Sciatic nerve (tissue), 2 donors: ENCODE measurements around the gene HOXD12. TPM values are rescaled to one million over a fixed set of nuclear protein-coding genes. Genes with fewer than 3 reads are reported as not detected.

Source experiments
- ATAC-seq: fragments of 200-7000 bp; cut with Tn5 transposase; one replicate; pipeline ENCODE4 v1.9.1; 2020; ENCODE audit warnings: mild to moderate bottlenecking, moderate library complexity
- DNase-seq: peaks from one replicate; pipeline ENCODE4 v3.0.0-alpha.2; 2020; ENCODE audit warnings: low spot score
- intact Hi-C: fragments of 100-400 bp; cut with DNase I; formaldehyde crosslinking; loops from one replicate; pipeline ENCODE4 v1.14.2; 2022
- total RNA-seq: library from RNA; stranded (reverse); fragmentation: NEBNext Ultra II Directional; extraction: Animal tissue kit (Norgen Biotek cat#: 25700); gene quantifications from one replicate; pipeline ENCODE4 v1.2.1, GENCODE V29; 2021
- donor health status: DM: no; HTN: no; CAD: no.
- donor health status: DM: no; HTN: no; CAD: no.

Gene HOXD12
- total RNA-seq, 1 donor from 2014 or later = not detected

DNA sequence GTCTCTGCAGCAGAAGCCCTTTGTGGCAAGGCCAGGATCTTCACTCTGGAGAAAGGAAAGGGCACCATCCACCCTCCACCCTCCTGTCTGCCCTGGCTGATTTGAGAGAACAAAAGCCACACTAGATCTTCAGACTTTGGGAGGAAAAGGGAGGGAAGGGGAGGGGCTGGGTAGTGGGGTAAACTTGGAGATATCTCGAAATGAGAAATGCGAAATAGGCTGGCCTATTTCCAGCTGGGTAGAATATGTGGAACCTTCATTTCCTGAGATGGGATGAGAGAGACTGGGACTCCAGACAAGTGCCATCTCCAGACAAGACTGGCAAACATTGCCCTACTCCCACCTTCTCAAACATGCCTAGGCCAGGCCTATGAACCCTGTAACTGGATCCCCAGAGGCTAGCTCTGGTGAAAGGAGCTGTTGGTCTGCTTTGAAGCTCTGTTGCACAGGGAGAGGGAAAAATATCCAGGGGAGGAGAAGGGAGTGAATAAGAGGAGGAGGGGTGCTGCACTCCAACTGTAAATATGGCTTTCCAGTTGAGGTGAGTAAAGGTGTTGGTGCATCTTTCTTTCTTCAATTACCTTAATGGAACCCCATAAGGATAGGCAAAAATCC, 1.7 kb downstream of the HOXD12 start:
- intact Hi-C loops = no loop called here
- DNase-seq (no peak), ATAC-seq (no peak)

DNA sequence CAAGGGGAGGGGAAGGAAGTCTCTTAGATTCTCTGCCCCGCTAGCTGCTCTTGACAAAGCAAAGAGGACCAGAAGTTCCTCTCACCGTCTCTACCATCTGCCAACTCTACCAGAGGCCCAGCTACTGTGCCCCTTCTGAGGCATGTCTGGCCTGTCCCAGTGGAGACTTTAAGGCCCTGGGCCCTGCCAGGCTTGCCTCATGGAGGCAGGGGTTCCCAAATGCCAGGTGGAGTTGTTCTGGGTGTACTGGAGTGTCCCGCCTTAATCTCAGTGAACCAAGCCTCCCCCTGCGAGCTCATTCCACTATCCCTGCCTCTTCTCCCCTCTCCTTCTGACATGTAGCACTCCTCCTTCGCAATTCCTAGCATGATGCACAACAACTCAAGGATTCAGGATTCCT, 2.2 kb downstream of the HOXD12 start:
- no peak for ATAC-seq
- intact Hi-C loops = no loop called here
- DNase-seq = no peak

DNA sequence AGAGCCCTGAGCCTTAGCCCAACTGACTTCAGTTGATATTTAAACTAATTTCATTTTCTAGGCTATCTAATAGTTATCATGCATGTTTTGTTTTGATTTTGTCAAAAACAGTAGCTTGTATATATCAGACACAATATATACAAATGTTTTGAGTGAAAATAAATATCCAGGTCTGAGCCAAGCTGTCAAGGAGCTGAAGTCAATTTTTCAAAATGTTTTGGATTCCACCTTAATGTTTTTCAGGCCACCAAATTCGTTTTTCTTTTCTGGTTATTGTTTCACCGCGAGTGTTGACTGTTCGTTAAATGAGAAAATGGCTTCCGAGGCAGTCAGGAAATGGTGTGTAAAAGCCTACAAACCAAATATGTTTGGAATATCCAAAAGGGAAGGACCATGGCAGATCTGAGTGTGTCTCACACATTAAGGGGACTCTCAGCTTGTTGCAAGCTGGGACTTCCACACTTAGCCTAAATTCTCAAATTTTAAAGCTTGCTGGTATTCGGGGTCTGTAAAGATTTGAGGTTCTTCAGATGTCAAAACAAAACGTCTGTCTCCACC, 2.8 kb downstream of the HOXD12 start:
- no peak for DNase-seq
- no peak for ATAC-seq
- intact Hi-C loops = no loop called here

DNA sequence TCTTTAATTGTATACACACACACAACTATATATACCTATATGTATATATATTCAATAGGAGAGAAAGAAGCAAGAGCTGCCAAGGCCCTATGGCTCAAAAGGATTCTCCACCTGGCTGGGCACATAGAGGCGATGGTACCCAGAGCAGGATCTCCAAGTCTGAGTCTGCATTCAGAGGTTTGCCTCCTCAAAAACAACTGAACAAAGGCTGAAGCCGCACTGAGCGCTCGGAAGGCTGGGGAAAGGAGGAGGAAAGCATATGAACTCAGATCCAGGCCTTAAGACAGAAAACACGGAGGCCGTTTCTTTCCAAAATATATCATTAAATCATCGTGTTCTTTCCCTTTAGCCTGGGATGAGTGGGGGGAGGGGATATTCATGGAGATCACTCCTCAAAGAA, 3.6 kb downstream of the HOXD12 start:
- ATAC-seq (no peak), DNase-seq (no peak)
- intact Hi-C loops = no loop called here

DNA sequence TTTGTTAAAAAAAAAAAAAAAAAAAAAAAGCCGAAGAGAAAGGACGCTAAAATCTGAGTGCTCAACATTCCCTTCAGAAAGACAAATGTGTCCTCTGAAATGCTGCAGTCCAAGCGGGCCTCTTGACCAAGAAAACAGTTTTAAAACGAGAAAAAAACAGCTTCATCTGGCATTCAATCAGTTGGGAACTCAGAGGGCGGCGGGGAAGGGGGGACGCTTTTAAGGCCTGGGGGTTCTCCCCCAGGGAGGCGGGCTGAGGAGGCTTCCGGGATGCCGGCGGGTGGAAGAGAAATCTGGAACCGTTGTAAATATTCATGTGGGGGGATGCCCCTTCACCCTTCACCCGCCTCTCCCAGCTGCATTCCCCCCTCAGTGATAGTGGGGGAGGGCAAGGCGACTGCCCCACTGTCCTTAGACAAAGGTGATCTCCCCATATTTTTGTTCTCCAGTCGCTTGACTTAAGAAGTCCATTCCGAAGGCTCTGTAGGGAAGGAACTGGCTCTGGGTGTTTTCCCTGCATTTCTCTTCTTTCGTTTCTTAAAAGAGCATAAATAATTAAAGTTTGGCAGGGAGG, 4.2 kb downstream of the HOXD12 start:
- ATAC-seq = no peak
- intact Hi-C loops = no loop called here
- no peak for DNase-seq

DNA sequence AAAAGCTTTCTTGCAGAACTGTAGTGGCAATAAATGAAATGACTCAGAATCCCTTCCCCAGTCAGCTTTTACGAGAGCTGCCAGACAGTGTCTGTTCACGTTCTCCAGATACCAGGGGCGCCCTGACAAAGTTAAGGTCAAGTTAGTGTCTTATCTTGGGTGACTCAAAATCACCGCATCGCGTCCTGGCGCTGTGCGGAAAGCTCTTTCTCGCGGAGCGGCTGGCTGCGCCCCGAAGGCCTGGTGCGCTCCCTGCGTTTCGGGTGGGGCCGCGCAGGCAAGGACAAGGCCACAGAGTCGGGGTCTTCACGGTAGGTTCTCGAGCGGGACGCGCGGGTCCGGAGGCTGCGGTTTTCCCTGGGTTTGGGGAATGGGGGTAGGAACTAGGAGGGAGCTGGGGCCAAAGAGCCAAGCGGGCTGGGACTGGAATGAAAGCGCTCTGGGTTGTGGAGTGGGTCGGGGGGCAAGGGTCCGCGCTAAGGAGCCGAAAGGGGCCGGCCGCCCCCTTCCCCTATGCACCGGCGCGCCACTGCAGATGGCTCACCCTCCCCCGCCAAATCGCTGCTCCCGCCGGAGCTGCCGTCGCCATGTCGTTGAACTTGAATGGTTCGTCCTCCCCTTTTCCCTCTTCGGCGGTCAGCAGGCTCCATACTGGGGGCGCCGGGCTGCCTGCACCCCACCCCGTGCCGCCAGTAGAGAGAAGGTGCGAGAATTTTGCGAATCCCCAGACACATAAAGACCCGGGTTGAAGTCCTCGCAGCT, 4.9 kb downstream of the HOXD12 start:
- intact Hi-C loops = no loop called here

DNA sequence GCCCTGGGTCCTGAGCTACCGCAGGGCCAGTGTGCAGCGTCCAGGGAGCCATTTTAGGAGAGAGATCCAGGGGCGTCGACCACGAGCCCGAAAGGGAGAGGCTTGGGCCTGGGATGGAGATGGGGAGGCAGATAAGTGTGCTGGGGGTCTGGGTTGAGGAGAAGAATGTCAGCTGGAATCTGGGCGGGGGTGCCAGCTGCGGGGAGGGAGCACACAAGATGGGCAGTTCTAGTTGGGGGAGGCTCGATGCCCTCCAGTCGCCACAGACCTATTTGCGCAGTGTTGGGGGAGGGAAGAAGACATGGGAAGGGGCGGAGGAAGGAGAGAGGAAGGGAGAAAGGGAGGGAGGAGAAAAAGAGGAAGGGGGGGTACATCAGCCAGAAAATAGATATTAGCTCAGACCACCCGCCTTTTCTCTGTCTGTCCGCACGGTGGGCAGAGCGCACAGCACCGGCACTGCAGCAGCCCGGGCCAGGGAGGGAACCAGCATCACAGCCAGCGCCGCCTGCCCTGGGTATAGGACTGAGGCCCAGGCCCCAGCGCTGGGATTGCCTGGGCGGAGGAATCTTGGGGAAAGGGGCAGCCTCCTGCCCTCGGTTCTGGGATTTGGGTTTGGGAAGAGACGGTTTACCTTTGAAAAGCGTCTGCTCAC, 5.6 kb downstream of the HOXD12 start:
- ATAC-seq = peak; percentile 9
- DNase-seq = no peak

More for the DNA sequence above, 4.9 kb downstream of the HOXD12 start:
- DNase-seq (no peak), ATAC-seq (no peak)

DNA sequence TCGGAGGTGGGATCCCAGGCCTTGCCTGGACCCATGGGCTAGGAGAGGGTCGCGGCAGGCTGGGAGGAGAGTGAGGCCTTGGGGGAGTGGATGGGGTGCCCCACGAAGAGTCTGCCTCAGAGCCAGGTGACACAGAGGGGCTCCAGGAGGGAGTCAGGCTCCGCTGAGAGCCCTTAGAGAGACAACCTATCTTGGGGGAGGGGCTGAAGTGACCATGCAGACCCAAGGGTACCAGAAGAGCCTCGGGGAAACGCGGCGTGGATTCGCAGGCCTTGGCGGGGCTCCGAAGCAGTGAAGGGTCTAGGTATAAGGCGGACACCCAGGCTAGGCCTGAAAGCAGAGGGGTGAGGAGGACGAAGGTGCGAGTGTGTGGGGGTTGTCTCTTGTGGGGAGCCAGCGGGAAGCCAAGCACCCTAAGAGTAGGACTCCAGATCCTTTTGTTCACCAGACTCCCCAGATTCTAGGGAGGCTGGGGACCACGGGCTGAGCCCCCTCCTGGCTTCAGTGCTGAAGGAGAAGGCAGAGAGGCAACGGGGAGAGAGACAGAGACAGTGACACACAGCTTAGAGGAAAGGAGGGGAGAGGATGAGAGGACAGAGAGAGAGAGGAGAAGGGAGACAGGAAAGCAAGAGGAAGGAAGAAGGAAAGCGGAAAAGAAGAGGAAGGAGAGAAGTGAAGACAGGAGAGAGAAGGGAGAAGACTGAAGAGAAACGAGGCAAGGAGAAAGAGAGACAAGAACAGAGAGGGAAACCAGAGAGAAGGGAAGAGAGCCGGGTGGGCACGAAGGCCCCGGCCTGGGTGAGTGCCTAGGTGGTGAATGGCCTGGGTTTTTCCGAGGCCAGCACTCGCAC, 6.4 kb downstream of the HOXD12 start:
- intact Hi-C loops = no loop called here
- ATAC-seq = peak; percentile 21
- no peak for DNase-seq

More for the DNA sequence above, 5.6 kb downstream of the HOXD12 start:
- intact Hi-C loops = no loop called here

DNA sequence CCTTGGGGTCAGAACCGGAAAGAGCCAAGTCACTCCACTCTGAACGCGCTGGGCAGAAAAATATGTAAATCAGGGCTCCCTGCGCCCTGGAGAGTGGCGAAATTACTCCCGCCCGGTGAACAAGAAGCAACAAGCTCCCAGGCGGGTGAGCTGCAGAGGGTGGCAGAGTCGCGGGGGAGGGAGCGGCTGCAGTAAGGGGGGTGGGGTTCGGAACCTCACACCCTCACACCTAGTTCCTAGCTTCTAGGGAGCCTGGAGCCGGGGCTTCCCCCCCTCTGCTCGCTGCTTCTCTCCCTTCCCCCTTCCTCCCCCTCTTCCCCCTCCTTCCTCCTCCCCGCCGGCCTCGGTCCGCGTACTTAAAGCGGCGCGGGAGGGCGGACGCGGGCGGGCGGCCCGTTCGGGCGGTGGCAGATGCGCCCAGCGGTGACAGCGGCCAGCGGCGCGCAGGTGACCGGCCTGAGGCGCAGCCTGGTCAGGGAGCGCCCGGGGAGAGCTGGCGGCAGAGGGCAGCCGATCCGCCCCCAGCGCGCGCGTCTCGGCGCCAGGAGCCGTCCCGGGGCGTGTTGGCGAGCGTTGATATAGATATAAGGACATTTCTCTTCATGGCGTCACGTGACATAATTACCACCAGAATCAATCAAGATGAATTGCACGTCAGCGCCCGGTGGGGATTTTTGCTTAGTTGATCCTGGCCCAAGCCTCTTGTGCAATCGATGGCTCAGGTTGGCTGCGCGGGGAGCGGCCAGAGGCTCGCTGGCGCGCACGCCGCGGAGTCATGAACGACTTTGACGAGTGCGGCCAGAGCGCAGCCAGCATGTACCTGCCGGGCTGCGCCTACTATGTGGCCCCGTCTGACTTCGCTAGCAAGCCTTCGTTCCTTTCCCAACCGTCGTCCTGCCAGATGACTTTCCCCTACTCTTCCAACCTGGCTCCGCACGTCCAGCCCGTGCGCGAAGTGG, 7.3 kb downstream of the HOXD12 start, which contains the start of gene HOXD11:
Gene HOXD11, plus strand, starts transcription at position 700 of the 959 bp plus-strand sequence. Its CDS starts 76 bp downstream, at position 776.
- intact Hi-C loops = no loop called here
- peak; percentile 57 for ATAC-seq

DNA sequence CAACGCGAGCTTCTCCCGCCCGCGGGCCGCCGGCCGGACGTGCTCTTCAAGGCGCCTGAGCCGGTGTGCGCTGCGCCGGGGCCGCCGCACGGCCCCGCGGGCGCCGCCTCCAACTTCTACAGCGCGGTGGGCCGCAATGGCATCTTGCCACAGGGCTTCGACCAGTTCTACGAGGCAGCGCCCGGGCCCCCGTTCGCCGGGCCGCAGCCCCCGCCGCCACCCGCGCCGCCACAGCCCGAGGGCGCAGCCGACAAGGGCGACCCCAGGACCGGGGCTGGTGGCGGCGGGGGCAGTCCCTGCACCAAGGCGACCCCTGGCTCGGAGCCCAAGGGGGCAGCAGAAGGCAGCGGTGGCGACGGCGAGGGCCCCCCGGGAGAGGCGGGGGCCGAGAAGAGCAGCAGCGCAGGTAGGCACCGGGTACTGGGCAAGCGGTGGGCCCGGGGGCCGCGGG, 8.2 kb downstream of the HOXD12 start:
- DNase-seq (no peak), ATAC-seq (no peak)
- intact Hi-C loops = no loop called here

More for the DNA sequence above, 7.3 kb downstream of the HOXD12 start, which contains the start of gene HOXD11:
- DNase-seq = no peak

DNA sequence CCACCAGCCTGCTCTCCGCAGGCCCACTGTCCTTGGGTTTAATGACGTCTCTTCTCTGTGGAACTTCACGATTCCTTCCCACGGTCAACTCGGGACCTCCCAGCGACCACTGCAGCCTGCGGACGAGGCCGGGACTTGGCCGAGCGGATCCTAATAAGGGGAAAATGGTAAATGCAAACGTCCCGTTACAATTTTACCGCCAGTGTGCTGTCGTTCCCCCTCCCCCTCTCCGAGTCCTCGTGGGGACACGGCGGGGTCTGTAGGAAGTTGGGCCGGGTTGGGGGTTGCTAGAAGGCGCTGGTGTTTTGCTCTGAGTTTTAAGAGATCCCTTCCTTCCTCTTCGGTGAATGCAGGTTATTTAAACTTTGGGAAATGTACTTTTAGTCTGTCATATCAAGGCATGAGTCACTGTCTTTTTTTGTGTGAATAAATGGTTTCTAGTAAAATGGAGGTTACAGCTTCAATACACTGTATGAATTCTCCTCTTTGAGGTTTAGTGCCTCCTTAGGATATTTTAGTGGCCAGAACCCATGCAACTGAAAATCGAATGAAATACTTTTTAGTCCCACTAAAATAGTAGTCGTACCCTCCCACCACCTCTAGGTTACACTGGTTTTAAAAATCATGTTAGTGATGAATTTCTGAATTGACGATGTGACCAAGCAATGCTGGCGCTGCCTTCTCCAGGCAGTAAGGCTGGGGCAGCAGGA, 9.8 kb downstream of the HOXD12 start:
- DNase-seq (no peak), ATAC-seq (no peak)
- intact Hi-C loops = no loop called here

DNA sequence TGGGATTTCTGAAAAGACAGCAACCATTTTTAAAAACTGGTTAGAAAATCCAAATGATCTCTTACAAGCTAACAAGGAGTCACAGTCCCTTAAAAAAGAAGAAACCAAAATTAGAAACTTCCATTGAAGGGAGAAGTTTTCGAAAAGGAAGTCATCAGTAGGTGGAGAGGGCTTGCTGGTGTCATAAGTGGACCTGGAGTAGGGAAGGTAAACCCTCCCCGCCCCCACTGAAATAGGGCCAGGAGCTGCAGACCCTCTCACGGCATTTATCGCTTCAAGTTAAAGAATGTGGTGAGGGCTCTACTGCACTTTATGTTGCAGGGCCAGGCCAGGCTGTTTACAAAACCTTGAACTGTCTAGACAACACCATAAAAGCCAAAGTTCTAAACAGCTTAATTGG, 10.4 kb downstream of the HOXD12 start:
- intact Hi-C loops = no loop called here

DNA sequence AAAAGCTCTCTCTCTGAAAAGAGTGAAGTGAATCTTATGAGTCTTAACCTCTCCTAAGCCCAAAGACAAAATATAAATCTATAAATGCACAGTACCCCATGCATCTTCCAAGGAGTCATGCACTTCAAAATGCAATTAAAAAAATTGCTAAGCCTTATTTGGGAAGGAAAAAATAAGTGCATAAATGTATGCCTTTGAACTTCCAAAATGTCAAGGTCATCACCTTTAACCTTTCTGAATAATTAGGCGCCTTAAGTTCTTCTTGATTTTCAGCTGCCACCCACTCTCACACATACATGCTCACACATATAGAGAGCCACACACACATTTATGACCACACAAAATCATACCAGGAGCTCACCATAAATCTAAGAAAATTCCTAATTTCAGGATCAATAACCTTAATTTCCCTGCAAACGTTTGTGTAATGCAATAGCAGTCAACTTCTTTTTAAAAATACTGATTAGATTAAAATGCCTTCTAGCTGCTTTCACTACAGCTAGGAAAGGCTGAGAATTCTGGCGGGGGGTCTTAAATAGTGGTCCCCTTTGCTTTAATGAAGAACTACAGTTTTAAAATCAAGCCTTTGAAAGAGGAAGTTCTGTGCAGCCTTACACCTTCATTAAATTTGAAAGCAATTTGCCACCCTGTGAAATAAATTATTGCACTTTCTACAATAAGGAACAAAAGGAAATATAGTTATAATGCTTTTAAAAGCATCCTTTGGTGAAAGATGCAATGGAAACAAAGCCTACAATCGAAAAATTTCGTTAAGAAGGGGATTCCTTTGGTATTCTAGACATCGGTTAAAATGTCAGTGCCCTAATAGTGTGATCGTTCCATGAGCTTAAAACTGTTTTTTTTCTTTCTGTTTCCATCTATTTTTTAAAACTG, 11.1 kb downstream of the HOXD12 start:
- intact Hi-C loops = no loop called here
- ATAC-seq = no peak
- DNase-seq = no peak

More for the DNA sequence above, 10.4 kb downstream of the HOXD12 start:
- ATAC-seq = no peak
- no peak for DNase-seq

DNA sequence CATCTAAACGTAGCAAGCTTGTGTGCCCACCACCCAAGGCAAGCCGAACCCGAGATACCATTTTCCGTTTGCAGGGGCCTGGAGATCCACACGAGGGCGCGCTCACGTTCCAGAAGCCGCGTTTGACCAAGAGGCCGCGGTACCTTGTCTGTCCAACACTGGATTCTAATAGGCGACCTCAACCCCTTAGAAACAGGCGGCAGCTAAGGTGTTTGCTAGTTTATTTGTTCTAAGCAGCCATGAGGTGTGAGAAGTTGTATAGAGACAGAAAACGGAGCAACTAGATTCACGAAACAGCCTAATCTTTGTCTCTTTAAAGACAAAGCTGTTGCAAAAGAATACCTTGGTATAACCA, 11.7 kb downstream of the HOXD12 start:
- intact Hi-C loops = no loop called here
- DNase-seq = no peak
- no peak for ATAC-seq

DNA sequence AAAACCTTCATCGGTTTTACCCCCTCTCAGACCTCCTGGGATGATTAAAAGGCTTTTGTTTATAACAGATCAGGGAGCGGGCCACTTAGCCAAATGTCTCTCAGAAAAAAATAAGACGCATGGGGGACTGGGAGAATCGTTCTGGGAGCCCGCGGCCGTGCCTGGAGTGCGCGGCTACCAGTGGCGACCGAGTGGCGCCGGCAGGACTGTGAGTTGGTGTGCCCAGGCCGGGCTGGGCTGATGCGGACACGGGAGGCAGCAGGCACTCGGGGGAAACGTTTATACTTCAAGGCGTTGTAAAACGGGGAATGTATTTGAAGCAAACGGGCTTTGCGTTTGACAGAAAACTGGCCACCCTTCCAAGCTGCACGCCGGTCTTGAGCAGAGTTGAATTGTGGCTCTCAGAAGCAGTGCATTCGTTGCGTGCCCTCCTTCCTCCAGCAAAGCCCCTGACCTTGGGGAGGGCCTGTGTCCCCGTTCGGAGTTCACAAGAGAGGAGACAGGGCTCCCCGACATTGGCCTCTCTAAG, 12.3 kb downstream of the HOXD12 start:
- ATAC-seq (no peak), DNase-seq (no peak)
- intact Hi-C loops = no loop called here
